ENCODE results near the gene USP48.
"Not testable (repeated sequence)": the region's sequence is repeated elsewhere in the genome, so short reads cannot be mapped to it uniquely, and the experiment has no call there.

The USP48 gene

GRCh38 chr1:21779613-21780521 lies 3.1 kb downstream of the USP48 start:
- Histone ChIP-seq H3K27me3 (ENCODE audit: insufficient read depth, low read depth, severe bottlenecking) (no peaks in the 10 kb centered on the region), H3K36me3 (peaks cover 2% of the 10 kb centered on the region; the same call in 1 of the 2 replicates), H3K9me3 (ENCODE audit: severe bottlenecking) (no peaks in the 10 kb centered on the region), H3K4me3 (ENCODE audit: low read depth, low read length) (no peak overlapping the region), H3K27ac (no peak overlapping the region)
- DNase-seq, result no peak
- no peak for TF ChIP-seq CTCF (IDR thresholded peaks at IDR 0.05; ENCODE audit: low read depth, low read length)

GRCh38 chr1:21778405-21778727 lies 4.6 kb downstream of the USP48 start:
- no peak for DNase-seq
- Histone ChIP-seq H3K9me3 (ENCODE audit: severe bottlenecking) (no peaks in the 10 kb centered on the region), H3K36me3 (peaks cover 2% of the 10 kb centered on the region; the same call in 1 of the 2 replicates), H3K27ac (no peak overlapping the region), H3K4me3 (ENCODE audit: low read depth, low read length) (no peak overlapping the region), H3K27me3 (ENCODE audit: insufficient read depth, low read depth, severe bottlenecking) (no peaks in the 10 kb centered on the region)
- no peak for TF ChIP-seq CTCF (IDR thresholded peaks at IDR 0.05; ENCODE audit: low read depth, low read length)

- H3K9me3 ChIP-seq (ENCODE audit: severe bottlenecking); H3K27me3 ChIP-seq (ENCODE audit: insufficient read depth, low read depth, severe bottlenecking); H3K36me3 ChIP-seq; H3K27ac ChIP-seq; DNase-seq; H3K4me3 ChIP-seq (ENCODE audit: low read depth, low read length): not testable (repeated sequence)
Measured at GRCh38 chr1:21776925-21777324, 6.0 kb downstream of the USP48 start.

GRCh38 chr1:21775985-21776562 lies 6.9 kb downstream of the USP48 start:
- DNase-seq, result no peak
- no peaks in the 10 kb centered on the region for H3K9me3 ChIP-seq (ENCODE audit: severe bottlenecking)
- TF ChIP-seq CTCF (IDR thresholded peaks at IDR 0.05; ENCODE audit: low read depth, low read length), result no peak
- H3K36me3 ChIP-seq, result no peaks in the 10 kb centered on the region
- H3K4me3 ChIP-seq (ENCODE audit: low read depth, low read length), result no peak overlapping the region
- no peak overlapping the region for H3K27ac ChIP-seq
- H3K27me3 ChIP-seq (ENCODE audit: insufficient read depth, low read depth, severe bottlenecking), result no peaks in the 10 kb centered on the region

- no peaks in the 10 kb centered on the region for H3K27me3 ChIP-seq (ENCODE audit: insufficient read depth, low read depth, severe bottlenecking)
- TF ChIP-seq CTCF (IDR thresholded peaks at IDR 0.05; ENCODE audit: low read depth, low read length), result no peak
- H3K4me3 ChIP-seq (ENCODE audit: low read depth, low read length), result no peak overlapping the region
- no peak overlapping the region for H3K27ac ChIP-seq
- H3K36me3 ChIP-seq, result no peaks in the 10 kb centered on the region
- H3K9me3 ChIP-seq (ENCODE audit: severe bottlenecking), result no peaks in the 10 kb centered on the region
- no peak for DNase-seq
Measured at GRCh38 chr1:21775550-21775914, 7.4 kb downstream of the USP48 start.

GRCh38 chr1:21774835-21775549 lies 8.0 kb downstream of the USP48 start:
- TF ChIP-seq CTCF (IDR thresholded peaks at IDR 0.05; ENCODE audit: low read depth, low read length), result no peak
- Histone ChIP-seq H3K27me3 (ENCODE audit: insufficient read depth, low read depth, severe bottlenecking) (no peaks in the 10 kb centered on the region), H3K4me3 (ENCODE audit: low read depth, low read length) (no peak overlapping the region), H3K36me3 (no peaks in the 10 kb centered on the region), H3K27ac (no peak overlapping the region), H3K9me3 (ENCODE audit: severe bottlenecking) (no peaks in the 10 kb centered on the region)
- no peak for DNase-seq
